HK-2 (cell line): ENCODE measurements around the gene ZNF556.

Experiments used
- DNase-seq: peaks from one replicate; pipeline ENCODE4 v3.0.0-alpha.2; 2018; ENCODE audit not compliant: unreplicated experiment

ZNF556 gene

GRCh38 chr19:2867025-2867991 is at the start of gene ZNF556:
ZNF556 (plus strand) TSS chr19:2867335; CDS start chr19:2867422, 87 bp downstream.
- peak; percentile 86 for DNase-seq

GRCh38 chr19:2819540-2820111 is 47.5 kb upstream of the ZNF556 start, which contains the start of gene ZNF554:
ZNF554 (plus strand) TSS chr19:2819868; CDS start chr19:2820072, 204 bp downstream.
- peak; percentile 98 for DNase-seq

GRCh38 chr19:2820112-2820702 is 46.9 kb upstream of the ZNF556 start:
- DNase-seq: no peak

- no peak for DNase-seq
Measured at GRCh38 chr19:2822846-2823245, 44.3 kb upstream of the ZNF556 start.

GRCh38 chr19:2823646-2824045 is 43.5 kb upstream of the ZNF556 start:
- DNase-seq: no peak

GRCh38 chr19:2824129-2824528 is 43.0 kb upstream of the ZNF556 start:
- DNase-seq: no peak

- no peak for DNase-seq
Measured at GRCh38 chr19:2827022-2827421, 40.1 kb upstream of the ZNF556 start.

GRCh38 chr19:2827840-2828489 is 39.2 kb upstream of the ZNF556 start:
- DNase-seq: no peak

- no peak for DNase-seq
Measured at GRCh38 chr19:2834294-2834871, 32.8 kb upstream of the ZNF556 start.

GRCh38 chr19:2837430-2837829 is 29.7 kb upstream of the ZNF556 start:
- DNase-seq: no peak

GRCh38 chr19:2840794-2841791 is 26.0 kb upstream of the ZNF556 start, which contains the start of gene ZNF555:
ZNF555 (plus strand) TSS chr19:2841475; CDS start chr19:2841573, 98 bp downstream.
- DNase-seq: peak; percentile 99

GRCh38 chr19:2841855-2842574 is 25.1 kb upstream of the ZNF556 start:
- peak; percentile 14 for DNase-seq

- DNase-seq: no peak
Measured at GRCh38 chr19:2845107-2845506, 22.0 kb upstream of the ZNF556 start.

GRCh38 chr19:2846180-2846894 is 20.8 kb upstream of the ZNF556 start:
- no peak for DNase-seq

GRCh38 chr19:2847507-2847906 is 19.6 kb upstream of the ZNF556 start:
- DNase-seq: no peak

- no peak for DNase-seq
Measured at GRCh38 chr19:2848616-2849015, 18.5 kb upstream of the ZNF556 start.

GRCh38 chr19:2850256-2850925 is 16.7 kb upstream of the ZNF556 start:
- DNase-seq: no peak

GRCh38 chr19:2852598-2852997 is 14.5 kb upstream of the ZNF556 start:
- DNase-seq: no peak
